Skeletal muscle cell (primary cell): Measurements from ENCODE around the gene CTSZ.
"Not testable (repeated sequence)": the region's sequence is repeated elsewhere in the genome, so short reads cannot be mapped to it uniquely, and the experiment has no call there.

Experiments
- DNase-seq: peaks from one replicate; pipeline ENCODE4 v3.0.0-alpha.2; 2010; ENCODE audit warnings: low read depth
- H3K4me3 ChIP-seq: 2 replicates; pipeline ENCODE4 v1.5.1; 2011; ENCODE audit warnings: low read depth, mild to moderate bottlenecking, control low read depth, low read length, moderate library complexity

The CTSZ gene

GRCh38 chr20:58965270-58966064, 41.6 kb downstream of the CTSZ start:
- no peak overlapping the region for H3K4me3 ChIP-seq
- no peak for DNase-seq

GRCh38 chr20:58963922-58964321, 43.1 kb downstream of the CTSZ start:
- not testable (repeated sequence) for H3K4me3 ChIP-seq, DNase-seq

GRCh38 chr20:58963060-58963584, 43.9 kb downstream of the CTSZ start:
- no peak for DNase-seq
- H3K4me3 ChIP-seq: no peak overlapping the region

- no peak for DNase-seq
- H3K4me3 ChIP-seq: no peak overlapping the region
Measured at GRCh38 chr20:58959652-58960051, 47.4 kb downstream of the CTSZ start.

GRCh38 chr20:58956078-58956477, 51.0 kb downstream of the CTSZ start:
- DNase-seq: no peak
- H3K4me3 ChIP-seq: no peak overlapping the region

GRCh38 chr20:58953050-58953449, 54.0 kb downstream of the CTSZ start:
- DNase-seq: no peak
- H3K4me3 ChIP-seq: no peak overlapping the region

GRCh38 chr20:58950603-58951002, 56.5 kb downstream of the CTSZ start:
- no peak overlapping the region for H3K4me3 ChIP-seq
- no peak for DNase-seq

- DNase-seq, H3K4me3 ChIP-seq: not testable (repeated sequence)
Measured at GRCh38 chr20:58947797-58948388, 59.2 kb downstream of the CTSZ start.

GRCh38 chr20:58945965-58946631, 61.0 kb downstream of the CTSZ start:
- no peak for DNase-seq
- H3K4me3 ChIP-seq: no peak overlapping the region
